ENCODE measurements around the gene MAP3K4.

MAP3K4 gene

GRCh38 chr6:161000632-161001031 lies 9.1 kb downstream of the MAP3K4 start:
- DNase-seq (ENCODE audit: low spot score) = no peak

- no peak for DNase-seq (ENCODE audit: low spot score)
Measured at GRCh38 chr6:161001421-161001820, 9.9 kb downstream of the MAP3K4 start.

- DNase-seq (ENCODE audit: low spot score) = no peak
Measured at GRCh38 chr6:161003336-161003735, 11.8 kb downstream of the MAP3K4 start.

- no peak for DNase-seq (ENCODE audit: low spot score)
Measured at GRCh38 chr6:161008245-161008644, 16.7 kb downstream of the MAP3K4 start.

DNA sequence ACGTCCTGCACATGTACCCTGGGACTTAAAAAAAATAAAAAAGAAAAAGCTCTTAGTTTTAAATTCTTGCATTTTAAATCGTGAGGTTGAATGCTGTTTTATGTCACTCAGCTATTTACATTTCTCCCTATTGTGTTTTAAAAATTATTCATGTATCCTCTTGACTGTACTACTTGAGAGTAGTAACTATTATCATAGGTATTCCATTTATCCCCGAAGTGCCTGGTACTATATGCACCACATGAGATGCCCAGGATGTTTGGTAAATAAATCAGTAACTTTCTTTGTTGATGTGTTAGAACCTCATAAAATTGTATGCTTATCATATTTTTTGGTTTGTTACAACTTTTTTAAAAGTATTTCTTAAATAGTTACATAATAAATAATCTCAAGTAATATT lies 18.4 kb downstream of the MAP3K4 start:
- no peak for DNase-seq (ENCODE audit: low spot score)

DNA sequence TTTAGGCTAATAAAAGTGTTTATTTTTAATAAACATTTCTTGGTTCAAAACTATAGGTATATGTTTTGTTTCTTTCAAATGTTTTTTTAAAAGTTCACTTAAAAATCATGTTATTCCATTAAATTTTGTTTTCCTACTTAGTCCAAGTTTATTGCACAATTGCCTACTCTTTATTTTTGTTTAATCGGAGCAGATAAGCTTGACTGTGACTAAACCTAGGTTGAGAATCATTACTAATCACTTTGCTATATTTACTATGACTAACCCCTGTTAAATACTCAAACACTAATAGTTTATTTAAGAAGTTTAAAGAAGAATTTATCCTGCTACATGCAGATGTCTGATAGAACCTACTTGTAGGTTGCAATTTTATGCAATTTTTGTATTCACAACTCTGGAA lies 18.8 kb downstream of the MAP3K4 start:
- DNase-seq (ENCODE audit: low spot score) = no peak

DNA sequence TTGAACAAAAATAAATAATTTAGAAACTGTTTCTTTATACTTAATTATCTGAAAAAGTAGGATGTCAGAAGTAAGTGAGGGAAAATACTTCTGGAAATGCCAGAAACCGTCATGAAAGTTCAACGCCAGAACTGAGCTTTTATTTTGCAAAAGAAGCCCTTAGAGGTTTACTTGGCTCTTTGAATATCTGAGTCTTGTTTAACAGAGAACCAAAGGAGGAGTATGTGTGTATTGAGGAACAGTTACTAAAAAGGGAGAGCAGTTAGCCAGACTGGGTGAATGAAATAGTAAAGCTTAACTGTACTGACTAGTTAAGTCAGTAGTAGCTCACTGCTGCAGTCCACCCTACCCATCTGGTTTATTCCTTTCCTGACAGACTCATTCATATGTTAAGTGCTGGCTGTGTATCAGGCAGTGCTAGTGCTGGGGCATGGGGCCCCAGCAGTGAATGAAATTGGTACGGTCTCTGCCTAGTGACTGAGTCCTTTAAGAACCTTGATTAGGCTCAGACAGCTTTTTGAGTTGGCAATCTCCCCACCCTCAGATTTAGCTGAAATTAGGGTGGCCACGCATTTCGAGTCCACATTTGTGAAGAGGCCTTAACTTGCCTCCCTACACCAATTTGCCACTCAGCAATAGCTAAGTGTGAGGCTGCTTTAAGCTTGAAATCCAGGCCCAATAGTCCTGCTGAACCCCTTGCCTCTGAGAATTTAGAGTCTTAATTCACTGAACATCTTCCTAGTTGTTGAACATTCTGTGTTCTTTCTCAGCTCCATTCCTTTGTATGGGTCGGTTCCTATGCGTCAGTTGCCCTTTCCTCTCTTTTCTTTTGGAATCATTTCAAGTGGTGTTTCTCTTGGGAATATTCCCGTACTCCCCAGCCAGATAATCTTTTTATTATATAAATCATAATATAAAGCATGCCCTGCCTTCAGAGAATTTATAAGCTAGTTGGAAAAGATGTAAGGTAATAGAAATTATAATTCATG lies 20.2 kb downstream of the MAP3K4 start:
- no peak for DNase-seq (ENCODE audit: low spot score)

DNA sequence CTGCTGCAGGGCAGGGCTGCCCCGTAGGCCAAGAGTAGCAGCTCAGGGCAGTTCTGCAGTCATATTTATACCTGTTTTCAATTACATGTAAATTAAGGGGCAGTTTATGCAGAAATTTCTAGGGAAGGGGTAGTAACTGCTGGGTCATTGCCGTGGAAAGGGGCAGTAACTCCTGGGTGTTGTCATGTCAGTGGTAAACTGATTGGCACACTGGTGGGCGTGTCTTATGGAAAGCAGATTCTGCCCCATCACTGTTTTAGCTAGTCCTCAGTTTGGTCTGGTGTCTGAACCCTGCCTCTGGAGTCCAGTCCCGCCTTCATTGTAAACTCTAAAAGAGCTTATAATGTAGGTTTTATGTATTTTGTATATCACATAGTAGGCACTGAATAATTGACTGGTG lies 22.1 kb downstream of the MAP3K4 start:
- DNase-seq (ENCODE audit: low spot score) = no peak

- no peak for DNase-seq (ENCODE audit: low spot score)
Measured at GRCh38 chr6:161017766-161018564, 26.4 kb downstream of the MAP3K4 start.

- DNase-seq (ENCODE audit: low spot score) = no peak
Measured at GRCh38 chr6:161019324-161019839, 27.8 kb downstream of the MAP3K4 start.

DNA sequence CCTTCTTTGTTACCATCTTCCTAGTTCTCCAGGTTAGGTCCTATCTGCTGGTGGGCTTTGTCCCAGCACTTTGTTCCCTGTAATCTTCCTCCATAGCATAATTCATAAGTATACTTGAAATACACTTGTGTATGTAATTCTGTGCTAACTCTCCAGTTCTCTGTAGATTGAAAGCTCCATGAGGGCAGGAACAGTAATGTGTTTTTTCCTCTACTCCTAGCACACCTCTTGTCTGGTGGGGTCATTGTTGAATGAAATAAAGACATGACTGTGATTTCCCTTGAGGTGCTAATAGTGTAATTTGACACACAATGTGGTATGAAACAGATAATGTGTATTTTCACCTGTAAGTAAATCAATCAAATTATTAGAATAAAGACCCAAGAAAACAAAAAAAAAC lies 30.0 kb downstream of the MAP3K4 start:
- no peak for DNase-seq (ENCODE audit: low spot score)

DNA sequence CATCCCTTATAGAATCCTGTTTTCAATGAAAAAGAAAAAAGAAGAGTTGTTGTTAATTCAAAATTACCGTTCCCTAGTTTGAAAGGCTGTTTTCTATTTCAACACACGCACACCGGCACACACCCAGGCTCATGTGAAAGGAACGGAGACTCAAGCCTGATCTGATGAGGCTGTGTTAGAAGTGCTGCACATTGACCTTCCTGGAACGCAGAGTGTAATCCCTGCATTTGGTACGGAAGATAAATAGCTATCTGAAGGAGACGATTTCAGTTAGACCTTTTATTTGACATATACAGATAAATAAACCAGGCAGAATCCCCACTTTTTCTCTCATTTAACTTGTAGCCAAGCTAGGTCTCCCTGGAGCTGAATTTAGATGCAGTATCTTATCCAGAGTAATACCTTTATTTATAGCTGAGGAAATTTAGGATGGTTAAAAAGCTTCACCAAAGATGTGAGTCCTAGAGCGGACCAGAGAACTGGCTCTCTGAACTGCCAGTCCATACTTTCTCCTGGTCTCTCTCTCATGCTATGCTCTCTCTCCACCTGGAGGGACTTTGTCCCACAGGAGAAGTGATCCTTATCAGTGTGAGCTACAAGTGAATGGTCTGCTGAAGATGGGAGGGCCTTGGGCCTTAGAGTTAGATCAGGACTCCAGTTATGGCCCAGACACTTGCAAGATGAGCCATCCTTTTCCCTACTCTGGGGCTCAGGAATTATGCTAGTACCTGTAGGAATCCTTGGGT lies 30.6 kb downstream of the MAP3K4 start:
- no peak for DNase-seq (ENCODE audit: low spot score)

DNA sequence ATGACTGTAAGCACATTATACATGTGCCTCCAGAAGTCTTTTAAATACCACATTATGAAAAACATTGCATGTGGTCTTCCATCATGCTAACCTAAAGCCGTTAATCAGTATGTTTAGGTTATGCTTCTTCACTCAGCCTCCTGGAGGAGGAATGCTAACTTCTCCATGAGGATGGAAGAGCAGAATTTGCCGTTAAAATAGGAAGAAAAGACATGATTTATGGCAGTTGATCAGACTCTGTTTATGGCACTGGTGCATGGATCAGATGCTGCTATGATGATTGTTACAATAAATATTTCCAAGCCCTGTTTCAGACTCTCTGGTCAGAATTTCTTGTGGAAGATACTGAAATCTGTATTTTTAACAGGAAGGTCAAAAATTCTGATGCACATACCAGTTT lies 31.7 kb downstream of the MAP3K4 start:
- DNase-seq (ENCODE audit: low spot score) = no peak

DNA sequence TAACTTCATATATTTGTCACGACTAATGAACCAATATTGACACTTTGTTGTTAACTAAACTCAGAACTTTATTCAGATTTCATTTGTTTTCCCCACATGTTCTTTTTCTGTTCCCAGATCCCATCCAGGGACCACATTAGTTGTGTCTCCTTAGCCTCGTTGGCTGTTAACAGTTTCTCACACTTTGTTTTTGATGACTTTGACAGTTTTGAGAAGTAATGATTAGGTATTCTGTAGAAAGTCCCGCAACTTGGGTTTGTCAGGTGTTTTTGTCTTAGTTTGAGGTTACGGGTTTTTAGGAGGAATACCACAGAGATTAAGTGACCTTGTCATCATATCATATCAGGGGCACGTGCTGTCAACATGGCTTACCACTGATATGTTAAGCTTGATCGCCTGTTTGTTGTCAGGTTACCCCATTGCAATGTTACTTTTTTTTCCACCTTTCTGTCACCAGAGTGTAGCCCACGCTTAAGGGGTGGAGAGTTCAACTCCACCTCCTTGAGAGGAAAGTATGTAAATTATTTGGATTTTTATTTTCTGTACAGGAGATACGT lies 32.9 kb downstream of the MAP3K4 start:
- no peak for DNase-seq (ENCODE audit: low spot score)

GRCh38 chr6:161027385-161027784 lies 35.8 kb downstream of the MAP3K4 start:
- DNase-seq (ENCODE audit: low spot score) = no peak

GRCh38 chr6:161029195-161029809 lies 37.7 kb downstream of the MAP3K4 start:
- DNase-seq (ENCODE audit: low spot score) = no peak

GRCh38 chr6:161031721-161032495 lies 40.3 kb downstream of the MAP3K4 start:
- DNase-seq (ENCODE audit: low spot score) = no peak

DNA sequence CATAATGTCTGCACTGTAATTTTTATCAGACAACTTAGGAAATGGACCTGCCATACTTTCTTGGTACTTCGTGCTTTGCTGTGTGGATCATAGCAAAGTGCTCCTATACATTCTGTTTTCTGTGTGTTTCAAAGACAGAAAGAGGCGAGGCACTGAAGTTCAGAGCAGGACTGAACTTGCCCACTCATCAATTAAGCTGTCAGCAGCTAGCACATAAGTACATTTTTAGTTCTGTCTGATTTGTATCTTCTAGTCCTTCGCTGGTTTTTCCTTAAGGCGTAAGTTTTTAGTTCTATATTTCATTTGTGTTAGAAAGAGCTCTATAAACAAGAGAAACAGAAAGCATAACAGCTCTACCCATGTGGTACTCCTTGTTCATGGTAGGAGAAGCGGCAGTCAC lies 42.1 kb downstream of the MAP3K4 start:
- DNase-seq (ENCODE audit: low spot score) = no peak

DNA sequence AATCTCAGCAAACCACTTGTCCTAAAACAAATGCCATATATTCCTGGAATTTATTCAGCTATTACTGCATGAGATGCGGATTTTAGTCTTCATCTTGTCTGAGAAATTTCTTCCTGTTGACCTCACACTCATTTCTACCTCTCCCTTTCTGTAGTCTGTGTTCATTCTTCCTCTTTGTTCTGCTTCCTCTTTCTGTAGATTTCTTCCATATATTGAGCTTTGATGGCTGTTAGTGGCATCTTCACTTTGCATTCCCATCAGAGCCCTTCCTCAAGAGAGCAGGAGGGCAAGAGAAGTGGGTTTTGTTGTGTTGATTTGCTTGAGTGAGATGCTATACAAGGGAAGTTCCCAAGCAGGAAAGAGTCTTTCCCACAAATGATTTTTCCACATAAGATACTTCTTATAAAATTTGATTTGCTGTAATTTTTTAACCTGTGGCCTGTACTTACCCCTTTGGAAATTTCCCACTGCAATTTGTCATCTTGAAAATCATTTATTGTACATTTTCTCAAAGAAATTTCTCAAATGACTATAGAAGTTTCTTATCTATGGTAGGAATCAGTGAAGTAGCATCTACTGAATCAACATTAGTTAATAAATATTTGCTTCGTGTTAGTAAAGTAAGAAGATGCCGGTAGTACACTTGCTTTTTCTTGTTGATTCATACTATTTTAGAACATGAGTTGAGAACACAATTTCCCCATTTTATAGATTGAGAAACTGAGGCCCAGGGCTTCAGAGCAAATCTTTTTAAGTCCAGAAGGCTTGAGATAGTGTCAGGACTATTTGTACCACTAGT lies 43.8 kb downstream of the MAP3K4 start:
- no peak for DNase-seq (ENCODE audit: low spot score)

DNA sequence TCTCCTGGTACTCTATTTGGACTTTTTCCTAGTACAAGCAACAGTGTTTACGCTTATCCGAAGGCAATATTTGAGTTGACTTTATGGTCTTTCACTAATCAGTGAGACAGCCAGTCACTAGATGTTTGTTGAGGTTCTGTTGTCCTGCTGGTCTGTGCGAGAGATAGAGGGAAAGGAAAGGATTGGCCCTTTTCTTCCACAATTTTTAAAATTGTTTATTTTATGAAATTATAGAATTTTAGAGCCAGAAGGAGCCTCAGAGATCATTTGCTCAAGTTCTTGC lies 44.4 kb downstream of the MAP3K4 start:
- DNase-seq (ENCODE audit: low spot score) = no peak

Data from HuH-7.5 (cell line).